ENCODE data around the gene MCRS1.
"Not testable (repeated sequence)": the region's sequence is repeated elsewhere in the genome, so short reads cannot be mapped to it uniquely, and the experiment has no call there.

MCRS1 gene

GRCh38 chr12:49567611-49568441, at the start of gene MCRS1:
TSS of gene MCRS1 (minus strand) at chr12:49568142. CDS start at chr12:49566731, 1,411 bp downstream.
- peak; percentile 57 for DNase-seq

- DNase-seq: no peak
Measured at GRCh38 chr12:49616533-49617219, 48.7 kb upstream of the MCRS1 start.

GRCh38 chr12:49615725-49616124, 47.8 kb upstream of the MCRS1 start:
- no peak for DNase-seq

GRCh38 chr12:49612210-49612609, 44.3 kb upstream of the MCRS1 start:
- no peak for DNase-seq

GRCh38 chr12:49610785-49611184, 42.8 kb upstream of the MCRS1 start:
- DNase-seq: not testable (repeated sequence)

- no peak for DNase-seq
Measured at GRCh38 chr12:49609875-49610154, 41.9 kb upstream of the MCRS1 start.

- no peak for DNase-seq
Measured at GRCh38 chr12:49609059-49609874, 41.3 kb upstream of the MCRS1 start.

- DNase-seq: not testable (repeated sequence)
Measured at GRCh38 chr12:49605539-49605938, 37.6 kb upstream of the MCRS1 start, which contains the start of gene FAM186B. TSS of gene FAM186B (minus strand) at chr12:49605639. CDS start at chr12:49605477, 162 bp downstream.

GRCh38 chr12:49604856-49605255, 36.9 kb upstream of the MCRS1 start:
- DNase-seq: no peak

GRCh38 chr12:49603721-49604120, 35.8 kb upstream of the MCRS1 start:
- DNase-seq: no peak

- DNase-seq: no peak
Measured at GRCh38 chr12:49599961-49600360, 32.0 kb upstream of the MCRS1 start.

GRCh38 chr12:49598527-49598926, 30.6 kb upstream of the MCRS1 start:
- DNase-seq: no peak

GRCh38 chr12:49588721-49589516, 21.0 kb upstream of the MCRS1 start:
- DNase-seq: no peak

- DNase-seq: no peak
Measured at GRCh38 chr12:49588281-49588680, 20.3 kb upstream of the MCRS1 start.

GRCh38 chr12:49587174-49587908, 19.4 kb upstream of the MCRS1 start:
- DNase-seq: no peak

GRCh38 chr12:49585477-49586459, 17.8 kb upstream of the MCRS1 start:
- no peak for DNase-seq

- DNase-seq: no peak
Measured at GRCh38 chr12:49584591-49584990, 16.6 kb upstream of the MCRS1 start.

GRCh38 chr12:49583366-49584094, 15.6 kb upstream of the MCRS1 start:
- DNase-seq: no peak

GRCh38 chr12:49582850-49583249, 14.9 kb upstream of the MCRS1 start:
- no peak for DNase-seq

- no peak for DNase-seq
Measured at GRCh38 chr12:49582201-49582600, 14.3 kb upstream of the MCRS1 start.

All from GOT3 (cell line).